Naive B cell (primary cell): ENCODE results near the gene CRLF1. TPM values are rescaled to one million over a fixed set of nuclear protein-coding genes. Genes with fewer than 3 reads are reported as not detected.

Source experiments
- polyA plus RNA-seq, 6 donors: library from polyadenylated mRNA; unstranded; fragments of 300-500 nt; fragmentation: Illumina TruSeq; gene quantifications; one replicate each; pipeline ENCODE4 v1.2.3, GENCODE V29; 2021; ENCODE audit warnings: low read depth in 6 of 6

The CRLF1 gene
- polyA plus RNA-seq, 6 donors from 2014 or later = 0.44 to 7.0 (median 0.97) TPM; not detected in 2

Other genes with a start within 250 kb of the CRLF1 start
- not detected for gene GDF15, start 220.6 kb downstream of the CRLF1 start, polyA plus RNA-seq
- 10 to 100 TPM in 4 of 6 donors, 1 to 10 TPM in 1, under 1 TPM in 1; 0.17 to 30.8 (median 17.9) TPM for gene LRRC25, start 209.2 kb downstream of the CRLF1 start, polyA plus RNA-seq
- gene SSBP4, start 187.4 kb downstream of the CRLF1 start, polyA plus RNA-seq = 10 to 100 TPM; 54.7 to 78.0 (median 61.8) TPM
- 10 to 100 TPM in 2 of 6 donors, 1 to 10 TPM in 4; 6.3 to 12.2 (median 8.6) TPM for gene ISYNA1, start 168.7 kb downstream of the CRLF1 start, polyA plus RNA-seq
- 10 to 100 TPM in 5 of 6 donors, 1 to 10 TPM in 1; 7.0 to 19.3 (median 14.6) TPM for gene ELL, start 84.7 kb downstream of the CRLF1 start, polyA plus RNA-seq
- 100 to 1,000 TPM in 1 of 6 donors, 10 to 100 TPM in 5; 69.8 to 100 (median 71.6) TPM for gene FKBP8, start 63.2 kb downstream of the CRLF1 start, polyA plus RNA-seq
- gene KXD1, start 48.9 kb downstream of the CRLF1 start, polyA plus RNA-seq = 100 to 1,000 TPM in 1 of 6 donors, 10 to 100 TPM in 5; 75.3 to 108 (median 84.5) TPM
- 1,000 to 10,000 TPM; 1,188 to 1,782 (median 1,685) TPM for gene UBA52, start 34.9 kb downstream of the CRLF1 start, polyA plus RNA-seq
- 100 to 1,000 TPM in 2 of 6 donors, 10 to 100 TPM in 4; 76.0 to 107 (median 91.9) TPM for gene REX1BD, start 18.0 kb downstream of the CRLF1 start, polyA plus RNA-seq
- not detected for gene TMEM59L, start 6.1 kb upstream of the CRLF1 start, polyA plus RNA-seq
- gene KLHL26, start 30.2 kb upstream of the CRLF1 start, polyA plus RNA-seq = 1 to 10 TPM in 5 of 6 donors, not detected in 1; 2.0 to 3.7 (median 3.6) TPM
- gene CRTC1, start 76.9 kb upstream of the CRLF1 start, polyA plus RNA-seq = 1 to 10 TPM in 5 of 6 donors, not detected in 1; 1.4 to 2.4 (median 1.4) TPM
- under 1 TPM in 1 of 6 donors, not detected in 5; 0.36 TPM for gene COMP, start 184.5 kb upstream of the CRLF1 start, polyA plus RNA-seq
- 10 to 100 TPM in 3 of 6 donors, 1 to 10 TPM in 3; 2.2 to 21.3 (median 10.0) TPM for gene UPF1, start 225.2 kb upstream of the CRLF1 start, polyA plus RNA-seq